HT1080 (cell line): ENCODE results near the gene TMEM174. TPM values are rescaled to one million over a fixed set of nuclear protein-coding genes. Genes with fewer than 3 reads are reported as not detected.

Experiments used
- DNase-seq: peaks from one replicate; pipeline ENCODE4 v3.0.0-alpha.2; 2015; ENCODE audit warnings: low read depth
- polyA plus RNA-seq, 2 experiments: library from polyadenylated mRNA; depleted of rRNA; stranded (reverse); fragments of >200 nt; gene quantifications; 2 replicates each; pipeline ENCODE4 v1.2.3, GENCODE V29; 2015
- total RNA-seq: library from RNA; depleted of rRNA; stranded (reverse); fragments of >200 nt; shearing (Covaris generic); gene quantifications from 2 replicates; pipeline ENCODE4 v1.2.3, GENCODE V29; 2014; rRNA removed

Gene TMEM174
- total RNA-seq: not detected in 2 replicates
- polyA plus RNA-seq (2015; cell fraction: cytosol; rRNA removed): not detected in 2 replicates
- not detected in 2 replicates for polyA plus RNA-seq (2015; cell fraction: nucleus; rRNA removed)

- DNase-seq: no peak
Measured at GRCh38 chr5:73172951-73173350, at the start of gene TMEM174. Gene TMEM174, plus strand, starts transcription at chr5:73173193. Its CDS starts 51 bp downstream, at chr5:73173244.

- DNase-seq: no peak
Measured at GRCh38 chr5:73125289-73125688, 47.7 kb upstream of the TMEM174 start.

GRCh38 chr5:73126381-73126780 is 46.6 kb upstream of the TMEM174 start:
- DNase-seq: no peak

GRCh38 chr5:73126957-73127356 is 46.0 kb upstream of the TMEM174 start:
- no peak for DNase-seq

- no peak for DNase-seq
Measured at GRCh38 chr5:73129143-73129542, 43.9 kb upstream of the TMEM174 start.

- DNase-seq: no peak
Measured at GRCh38 chr5:73130811-73131210, 42.2 kb upstream of the TMEM174 start.

GRCh38 chr5:73131711-73132425 is 41.1 kb upstream of the TMEM174 start:
- DNase-seq: no peak

GRCh38 chr5:73132759-73133158 is 40.2 kb upstream of the TMEM174 start:
- no peak for DNase-seq

GRCh38 chr5:73135021-73135420 is 38.0 kb upstream of the TMEM174 start:
- DNase-seq: no peak

- DNase-seq: peak; percentile 55
Measured at GRCh38 chr5:73135429-73136054, 37.5 kb upstream of the TMEM174 start.

- DNase-seq: no peak
Measured at GRCh38 chr5:73136055-73136562, 36.9 kb upstream of the TMEM174 start.

- DNase-seq: no peak
Measured at GRCh38 chr5:73137563-73138530, 35.1 kb upstream of the TMEM174 start.

- no peak for DNase-seq
Measured at GRCh38 chr5:73139485-73139884, 33.5 kb upstream of the TMEM174 start.

GRCh38 chr5:73140801-73141200 is 32.2 kb upstream of the TMEM174 start:
- no peak for DNase-seq

- no peak for DNase-seq
Measured at GRCh38 chr5:73142035-73142434, 31.0 kb upstream of the TMEM174 start.

- no peak for DNase-seq
Measured at GRCh38 chr5:73143716-73144115, 29.3 kb upstream of the TMEM174 start.

GRCh38 chr5:73149540-73149939 is 23.5 kb upstream of the TMEM174 start:
- DNase-seq: no peak

- no peak for DNase-seq
Measured at GRCh38 chr5:73150876-73151275, 22.1 kb upstream of the TMEM174 start.

GRCh38 chr5:73151766-73152410 is 21.1 kb upstream of the TMEM174 start:
- no peak for DNase-seq

- DNase-seq: no peak
Measured at GRCh38 chr5:73152411-73153388, 20.3 kb upstream of the TMEM174 start.
